SU-DHL-6 (cell line): ENCODE results near the gene PCYT2.

Source experiments
- CTCF ChIP-seq: fragments of 200-600 bp; sonication (generic); IDR thresholded peaks from one replicate; pipeline ENCODE4 v1.5.1; 2017; ENCODE audit warnings: antibody characterized with exemption, mild to moderate bottlenecking, low read length, moderate library complexity; ENCODE audit not compliant: insufficient read depth, poor library complexity, severe bottlenecking
- EZH2phosphoT487 ChIP-seq: fragments of 200-600 bp; sonication (generic), shearing (Covaris generic); conservative IDR thresholded peaks from 2 replicates; pipeline ENCODE4 v1.6.1; 2018; ENCODE audit warnings: mild to moderate bottlenecking, antibody characterized with exemption, low read length, moderate library complexity, mixed read lengths

- no peak for TF ChIP-seq CTCF
- no peak for TF ChIP-seq EZH2phosphoT487
Measured at GRCh38 chr17:81904600-81905423, 6.4 kb downstream of the PCYT2 start.
